AG10803 (cell line): ENCODE measurements around the gene MALSU1.
A peak's percentile ranks its signal among the peaks of the same experiment; 100 is the strongest.

ENCODE experiments used
- DNase-seq: peaks from one replicate; pipeline ENCODE4 v3.0.0; 2010; ENCODE audit warnings: low read depth
- H3K4me3 ChIP-seq: 2 replicates; pipeline ENCODE4 v1.5.1; 2011; ENCODE audit warnings: mild to moderate bottlenecking, low read length, control low read depth
- CTCF ChIP-seq: conservative IDR thresholded peaks from 2 replicates; pipeline ENCODE4 v1.5.1; 2011; ENCODE audit warnings: mild to moderate bottlenecking, low read length, control low read depth, inconsistent platforms

The MALSU1 gene

DNA sequence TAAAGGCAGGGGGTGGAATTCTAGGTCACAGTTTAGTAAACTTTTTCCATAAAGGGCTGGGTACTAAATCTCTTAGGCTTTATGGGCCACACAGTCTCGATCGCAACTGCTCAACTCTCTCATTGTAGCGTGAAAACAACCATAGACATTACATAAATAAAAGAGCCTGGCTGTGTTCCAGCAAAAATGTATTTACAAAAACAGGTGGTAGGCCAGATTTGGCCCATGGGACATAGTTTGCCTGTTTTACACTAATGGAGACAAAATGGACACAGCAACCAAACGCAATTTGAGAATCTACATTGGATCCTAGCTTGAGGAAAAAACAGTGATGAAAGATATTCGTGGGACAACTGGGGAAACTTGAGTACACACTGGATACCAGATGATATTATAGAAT lies 23.2 kb upstream of the MALSU1 start:
- no peak for DNase-seq
- H3K4me3 ChIP-seq: no peak overlapping the region
- TF ChIP-seq CTCF: no peak

DNA sequence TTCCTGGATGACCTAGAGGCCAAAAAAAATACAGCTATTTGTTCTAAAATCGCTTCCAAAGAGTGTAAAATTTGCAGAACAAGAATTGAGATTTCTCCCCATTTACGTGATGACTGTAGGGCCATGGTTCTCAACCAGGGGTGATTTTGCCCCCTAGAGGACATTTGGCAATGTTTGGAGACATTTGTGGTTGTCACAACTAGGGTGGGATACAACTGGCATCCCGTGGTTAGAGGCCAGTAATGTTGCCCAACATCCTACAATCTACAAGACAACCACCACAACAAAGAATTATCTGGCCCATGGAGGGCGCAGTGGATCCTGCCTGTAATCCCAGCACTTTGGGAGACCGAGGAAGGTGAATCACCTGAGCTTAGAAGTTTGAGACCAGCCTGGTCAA lies 22.8 kb upstream of the MALSU1 start:
- DNase-seq: no peak
- H3K4me3 ChIP-seq: no peak overlapping the region
- TF ChIP-seq CTCF: no peak

DNA sequence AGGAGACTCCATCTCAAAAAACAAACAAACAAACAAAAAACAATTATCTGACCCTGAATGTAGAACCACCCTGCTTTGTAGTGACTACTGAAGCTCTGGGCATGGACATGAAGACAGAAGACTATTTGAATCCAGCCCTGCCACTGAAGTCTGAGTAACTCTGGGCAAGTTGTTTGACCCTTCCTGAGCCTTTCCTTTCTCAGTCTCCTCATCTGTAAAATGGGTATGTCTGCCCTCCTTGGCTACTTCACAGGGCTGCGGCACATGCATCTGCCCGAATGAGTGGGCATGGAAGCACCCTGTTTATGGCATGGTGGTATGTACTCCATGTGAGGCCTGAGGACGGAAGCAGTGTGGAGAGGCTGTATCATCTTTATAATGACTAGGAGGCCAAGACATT lies 22.2 kb upstream of the MALSU1 start:
- no peak overlapping the region for H3K4me3 ChIP-seq
- TF ChIP-seq CTCF: no peak
- DNase-seq: no peak

GRCh38 chr7:23277359-23277989 lies 21.7 kb upstream of the MALSU1 start:
- H3K4me3 ChIP-seq: no peak overlapping the region
- TF ChIP-seq CTCF: peak; percentile 97
- peak; percentile 65 for DNase-seq

GRCh38 chr7:23279819-23280525 lies 19.2 kb upstream of the MALSU1 start:
- no peak for DNase-seq
- TF ChIP-seq CTCF: no peak
- H3K4me3 ChIP-seq: no peak overlapping the region

DNA sequence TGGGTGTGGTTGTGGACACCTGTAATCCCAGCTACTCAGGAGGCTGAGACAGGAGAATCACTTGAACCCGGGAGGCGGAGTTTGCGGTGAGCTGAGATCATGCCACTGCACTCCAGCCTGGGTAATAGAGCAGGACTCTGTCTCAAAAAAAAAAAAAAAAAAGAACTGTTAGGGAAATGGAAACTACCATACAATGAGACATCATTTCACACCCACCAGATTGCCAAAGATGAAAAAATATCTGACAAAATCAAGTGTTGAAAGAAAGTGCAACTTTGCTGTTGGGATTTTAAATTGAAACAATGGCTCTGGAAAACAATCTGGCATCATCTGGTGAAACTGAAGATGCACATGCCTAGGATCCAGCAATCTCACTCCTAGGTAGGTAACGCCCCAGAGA lies 16.1 kb upstream of the MALSU1 start:
- H3K4me3 ChIP-seq: no peak overlapping the region
- no peak for DNase-seq
- no peak for TF ChIP-seq CTCF

- no peak for DNase-seq
- no peak for TF ChIP-seq CTCF
These were observed 14.3 kb upstream of the MALSU1 start for GRCh38 chr7:23284871-23285270.

More at GRCh38 chr7:23284871-23285270, 14.3 kb upstream of the MALSU1 start:
- no peak overlapping the region for H3K4me3 ChIP-seq
